BJ (cell line): ENCODE data around the gene CPNE5. TPM values are rescaled to one million over a fixed set of nuclear protein-coding genes. Genes with fewer than 3 reads are reported as not detected.

Source experiments
- CTCF ChIA-PET: fragments of 350-600 bp; formaldehyde crosslinking; extraction: SDS; loops from one replicate; lab custom pipeline; 2021; ENCODE audit warnings: antibody characterized with exemption, inconsistent platforms; lab: Yijun Ruan, JAX
- POLR2A ChIA-PET: fragments of 300-600 bp; sonication (Branson Sonifier 250); formaldehyde crosslinking; extraction: SDS; loops from one replicate; lab custom pipeline; 2021; ENCODE audit warnings: antibody characterized with exemption; lab: Charles Lee
- DNase-seq: peaks from one replicate; pipeline ENCODE4 v3.0.0-alpha.2; 2011; ENCODE audit warnings: low read depth
- H3K27me3 ChIP-seq: 2 replicates; pipeline ENCODE4 v1.6.0; 2011; ENCODE audit warnings: low read length; ENCODE audit not compliant: control insufficient read depth, insufficient read depth
- H3K36me3 ChIP-seq: 2 replicates; pipeline ENCODE4 v1.5.1; 2011; ENCODE audit warnings: low read length; ENCODE audit not compliant: control insufficient read depth, insufficient read depth
- H3K4me3 ChIP-seq: 2 replicates; pipeline ENCODE4 v1.5.1; 2011; ENCODE audit warnings: low read depth, mild to moderate bottlenecking, control low read depth, low read length
- CTCF ChIP-seq: IDR thresholded peaks from 2 replicates; pipeline ENCODE4 v1.5.1; 2011; ENCODE audit warnings: low read depth, mild to moderate bottlenecking, control low read depth, inconsistent platforms, low read length, moderate library complexity; ENCODE audit not compliant: insufficient read depth
- polyA plus RNA-seq: library from polyadenylated mRNA; depleted of rRNA; stranded (reverse); fragments of >200 nt; gene quantifications from 2 replicates; pipeline ENCODE4 v1.2.3, GENCODE V29; 2011

CPNE5 gene
- polyA plus RNA-seq, 1 experiment, result 0.09 TPM

- no peak overlapping the region for H3K4me3 ChIP-seq
- DNase-seq, result no peak
- no peaks in the 10 kb centered on the region for H3K27me3 ChIP-seq
- ChIA-PET POLR2A (no interaction called here), CTCF (interaction anchor here (0.9 to 5.1 kb wide), 7 partner anchors 11 to 123 kb away, joined by 3 to 21 read pairs (median 12); no protein-coding TSS in a partner anchor)
- no peaks in the 10 kb centered on the region for H3K36me3 ChIP-seq
- TF ChIP-seq CTCF, result no peak
Measured at GRCh38 chr6:36734486-36735060, 104.7 kb downstream of the CPNE5 start.

- TF ChIP-seq CTCF, result no peak
- ChIA-PET POLR2A (no interaction called here), CTCF (interaction anchor here (0.6 to 5.1 kb wide), 6 partner anchors 9 to 118 kb away, joined by 3 to 21 read pairs (median 4); no protein-coding TSS in a partner anchor)
- no peak overlapping the region for H3K4me3 ChIP-seq
- no peaks in the 10 kb centered on the region for H3K27me3 ChIP-seq
- no peak for DNase-seq
- H3K36me3 ChIP-seq, result no peaks in the 10 kb centered on the region
Measured at GRCh38 chr6:36733300-36733699, 105.9 kb downstream of the CPNE5 start.

GRCh38 chr6:36731622-36732310, 107.5 kb downstream of the CPNE5 start:
- ChIA-PET CTCF (interaction anchor here (2.0 to 5.1 kb wide), 3 partner anchors 28 to 117 kb away, joined by 11 to 21 read pairs (median 12); no protein-coding TSS in a partner anchor), POLR2A (no interaction called here)
- Histone ChIP-seq H3K36me3 (no peaks in the 10 kb centered on the region), H3K4me3 (no peak overlapping the region), H3K27me3 (no peaks in the 10 kb centered on the region)
- no peak for TF ChIP-seq CTCF
- DNase-seq, result no peak

- ChIA-PET CTCF (interaction anchor here (2.0 kb wide), 1 partner anchor 29 kb away, joined by 12 read pairs; no protein-coding TSS in a partner anchor), POLR2A (no interaction called here)
- DNase-seq, result no peak
- Histone ChIP-seq H3K27me3 (no peaks in the 10 kb centered on the region), H3K4me3 (no peak overlapping the region), H3K36me3 (no peaks in the 10 kb centered on the region)
- TF ChIP-seq CTCF, result no peak
Measured at GRCh38 chr6:36730424-36731380, 108.5 kb downstream of the CPNE5 start.

GRCh38 chr6:36729161-36729524, 110.1 kb downstream of the CPNE5 start:
- Histone ChIP-seq H3K36me3 (no peaks in the 10 kb centered on the region), H3K4me3 (no peak overlapping the region), H3K27me3 (no peaks in the 10 kb centered on the region)
- TF ChIP-seq CTCF, result no peak
- ChIA-PET POLR2A (no interaction called here), CTCF (interaction anchor here (1.0 to 2.2 kb wide), 3 partner anchors 30 to 289 kb away, joined by 3 to 9 read pairs (median 5); no protein-coding TSS in a partner anchor)
- no peak for DNase-seq
